ENCODE measurements around the gene LHFPL6.

The LHFPL6 gene

DNA sequence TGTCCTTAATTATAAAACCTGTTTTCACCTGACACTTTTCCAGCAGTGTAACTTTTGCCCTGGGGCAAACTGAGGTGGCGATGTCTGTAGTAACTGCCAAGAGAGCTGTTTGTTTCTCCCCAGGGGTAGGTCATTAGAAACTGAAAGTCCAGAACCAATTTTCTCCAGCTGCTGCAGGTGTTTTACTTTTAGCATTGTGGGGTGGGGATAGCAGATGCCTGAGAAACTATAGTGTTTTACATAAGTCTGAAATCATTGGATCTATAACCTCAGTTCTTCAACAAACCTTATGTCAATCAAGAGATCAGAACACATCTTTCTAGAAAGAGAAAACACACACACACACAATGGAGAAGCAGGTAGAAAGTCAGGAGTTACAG lies 92.7 kb downstream of the LHFPL6 start:
- no peak for DNase-seq (ENCODE audit: low read depth)

DNA sequence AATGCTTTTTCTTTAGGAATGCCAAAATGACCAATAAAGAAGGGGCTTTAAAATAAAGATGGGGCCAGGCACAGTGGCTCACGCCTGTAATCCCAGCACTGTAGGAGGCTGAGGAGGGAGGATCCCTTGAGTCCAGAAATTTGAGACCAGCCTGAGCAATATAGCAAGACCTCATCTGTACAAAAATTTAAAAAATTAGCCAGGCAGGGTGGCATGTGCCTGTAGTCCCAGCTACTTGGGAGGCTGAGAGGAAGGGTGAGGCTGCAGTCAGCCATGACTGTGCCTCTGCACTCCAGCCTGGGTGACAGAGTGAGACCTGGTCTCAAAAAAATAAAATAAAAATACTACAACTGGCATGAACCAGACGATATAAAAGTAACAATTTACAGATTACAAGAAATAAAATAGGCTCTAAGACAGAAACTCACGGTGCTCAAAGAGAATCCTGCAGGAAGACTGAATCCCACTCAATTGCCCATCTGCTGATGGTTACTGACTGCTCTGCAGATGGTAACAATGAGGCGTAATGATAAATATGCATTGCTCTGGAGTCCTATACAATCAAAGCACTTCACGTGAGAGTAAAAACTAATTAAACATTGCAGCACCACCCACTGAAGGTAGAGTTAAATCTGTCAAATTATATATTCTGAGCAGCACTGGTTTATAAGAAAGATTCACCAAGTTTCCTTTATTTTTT lies 93.2 kb downstream of the LHFPL6 start:
- DNase-seq (ENCODE audit: low read depth), result no peak

DNA sequence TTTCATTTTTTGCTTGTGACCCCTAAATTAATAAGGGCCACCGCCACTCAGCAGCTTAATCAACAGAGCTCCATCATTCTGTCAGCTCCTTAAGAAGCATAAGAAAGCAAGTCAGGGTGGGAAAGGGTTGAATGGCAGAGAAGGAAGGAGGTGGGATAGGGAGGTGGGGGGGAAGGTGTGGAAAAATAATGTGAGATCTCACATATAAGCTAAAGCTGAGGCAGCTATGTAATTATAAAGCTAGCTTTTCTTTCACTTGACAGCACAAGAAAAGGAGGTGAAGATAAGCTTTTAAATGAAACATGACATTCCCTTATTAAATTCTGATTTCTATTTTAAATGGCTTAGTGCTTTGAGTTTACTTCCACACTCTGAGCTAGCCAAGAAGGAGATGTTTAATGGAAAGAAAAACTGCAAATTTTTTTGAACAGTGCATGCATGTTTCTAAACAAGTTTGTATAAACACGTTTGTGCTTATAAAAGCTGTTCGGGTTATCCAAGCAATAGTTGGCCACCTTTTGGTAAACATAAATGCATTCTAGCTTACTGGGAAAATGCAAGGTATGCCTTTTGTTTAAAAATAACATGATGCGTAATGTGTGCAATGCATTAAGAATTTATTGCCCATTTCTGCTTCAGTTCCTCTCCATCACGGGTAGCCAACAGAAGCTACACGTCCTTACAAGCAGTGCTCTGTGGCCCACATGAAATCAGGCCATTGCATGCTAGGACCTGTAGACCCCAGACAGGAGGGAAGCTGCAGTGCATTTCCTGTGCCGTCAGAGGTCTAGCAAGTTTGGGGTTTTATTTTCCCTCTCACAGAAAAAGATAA lies 96.2 kb downstream of the LHFPL6 start:
- no peak for DNase-seq (ENCODE audit: low read depth)

DNA sequence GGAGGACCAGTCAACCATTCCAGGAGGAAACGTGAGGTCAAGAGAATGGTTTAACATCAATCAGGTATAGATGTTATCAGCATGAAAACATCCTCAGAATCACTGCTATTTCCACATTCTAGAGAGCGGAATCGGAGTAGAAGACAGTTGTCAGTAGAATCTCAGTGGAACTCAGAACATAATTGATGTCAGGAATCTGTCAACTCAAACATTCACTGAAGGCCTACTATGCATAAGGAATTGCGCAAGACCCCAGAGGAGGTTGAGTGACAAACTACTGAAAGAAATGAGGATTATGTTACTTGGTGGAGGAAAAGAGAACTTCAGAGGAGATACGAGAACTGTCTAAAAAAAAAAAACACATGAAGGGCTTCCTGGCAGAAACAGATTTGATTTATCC lies 97.8 kb downstream of the LHFPL6 start:
- no peak for DNase-seq (ENCODE audit: low read depth)

DNA sequence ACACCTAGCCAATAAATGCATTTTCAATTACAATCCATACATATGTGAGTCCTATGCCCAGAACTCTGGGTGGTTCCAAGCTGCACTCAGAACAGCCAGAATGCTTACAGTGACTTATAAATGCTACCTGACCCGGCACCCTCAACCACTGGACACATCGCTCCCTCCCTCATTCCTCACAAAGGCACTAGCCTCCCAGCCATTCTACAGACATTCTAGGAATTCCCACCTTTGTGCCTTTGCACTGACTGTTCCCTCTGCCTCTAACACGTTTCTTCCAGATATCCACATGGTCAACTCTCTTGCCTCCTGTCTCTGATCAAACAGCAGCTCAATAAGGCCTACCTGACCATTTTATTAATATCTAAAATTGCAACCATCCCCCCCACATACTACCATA lies 99.9 kb downstream of the LHFPL6 start:
- no peak for DNase-seq (ENCODE audit: low read depth)

DNA sequence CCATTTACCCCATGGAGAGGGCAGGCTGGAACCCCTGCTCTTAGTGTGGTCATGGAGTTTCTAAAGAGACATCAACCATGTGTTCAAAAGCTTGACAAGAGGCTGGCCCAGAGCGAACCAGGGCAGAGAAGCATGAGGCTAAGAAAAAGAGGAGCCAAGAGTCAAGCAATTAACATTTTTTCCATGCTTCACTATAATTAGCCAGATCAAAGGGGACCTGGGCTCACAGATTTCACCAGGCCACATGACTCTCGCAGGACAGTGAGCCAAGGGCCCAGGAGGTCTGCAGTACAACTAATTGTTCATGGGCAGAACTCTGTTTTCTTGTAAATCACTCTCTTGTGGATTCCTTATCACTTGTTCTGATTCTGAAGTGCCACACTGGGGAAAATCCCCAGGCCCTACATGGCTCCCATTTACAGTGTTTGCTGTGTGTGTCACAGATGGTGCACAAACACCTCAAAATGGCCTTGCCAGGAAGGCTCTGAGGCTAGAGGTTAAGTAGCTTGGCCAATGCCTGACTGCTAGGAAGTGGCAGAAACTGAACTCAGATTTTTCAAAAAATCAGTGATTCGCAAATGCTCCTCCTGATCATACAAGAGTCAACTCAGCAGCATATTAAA lies 101.2 kb downstream of the LHFPL6 start:
- no peak for DNase-seq (ENCODE audit: low read depth)

DNA sequence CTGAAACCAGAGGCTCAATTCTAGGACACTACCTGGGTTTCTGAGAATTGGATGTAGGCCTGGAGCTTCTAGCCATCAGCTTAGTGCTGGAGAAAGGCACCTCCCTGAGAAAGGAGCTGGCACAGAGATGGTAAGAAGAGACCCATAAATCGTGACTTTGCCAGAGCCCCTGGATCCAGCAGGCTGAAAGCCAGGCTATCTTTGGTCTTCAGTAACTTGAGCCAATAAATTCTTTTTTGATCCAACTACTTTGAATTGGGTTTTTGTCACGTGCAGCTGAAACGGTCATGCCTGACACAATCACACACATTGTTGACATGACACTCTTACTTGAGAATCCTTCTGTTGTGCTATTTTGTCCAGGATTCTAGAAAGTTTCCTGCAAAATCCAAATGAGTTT lies 103.4 kb downstream of the LHFPL6 start:
- DNase-seq (ENCODE audit: low read depth), result no peak

DNA sequence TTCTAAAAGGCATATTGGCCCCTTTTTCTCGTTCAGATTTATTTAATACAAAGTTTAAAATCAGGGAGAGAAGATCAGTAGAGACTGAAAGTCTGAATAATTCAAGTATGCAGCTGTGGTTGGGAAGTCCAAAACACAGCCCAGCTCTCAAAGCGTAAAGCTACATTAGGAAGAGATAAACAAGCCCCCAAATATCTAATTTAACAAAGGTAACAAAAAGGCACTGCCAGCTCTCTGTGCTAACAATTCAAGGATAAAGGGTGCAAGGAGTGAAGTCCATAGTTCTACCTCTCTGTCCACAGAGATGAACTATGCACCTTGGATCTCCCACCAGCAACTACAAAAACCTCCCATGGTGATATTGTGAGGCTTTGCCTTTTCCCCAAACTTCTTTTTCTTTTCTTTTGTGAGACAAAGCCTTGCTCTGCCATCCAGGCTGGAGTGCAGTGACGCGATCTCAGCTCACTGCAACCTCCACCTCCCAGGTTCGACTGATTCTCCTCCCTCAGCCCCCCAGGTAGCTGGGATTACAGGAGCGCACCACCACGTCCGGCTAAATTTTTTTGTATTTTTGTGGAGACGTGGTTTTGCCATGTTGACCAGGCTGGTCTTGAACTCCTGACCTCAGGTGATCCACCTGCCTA lies 104.4 kb downstream of the LHFPL6 start:
- DNase-seq (ENCODE audit: low read depth), result no peak

DNA sequence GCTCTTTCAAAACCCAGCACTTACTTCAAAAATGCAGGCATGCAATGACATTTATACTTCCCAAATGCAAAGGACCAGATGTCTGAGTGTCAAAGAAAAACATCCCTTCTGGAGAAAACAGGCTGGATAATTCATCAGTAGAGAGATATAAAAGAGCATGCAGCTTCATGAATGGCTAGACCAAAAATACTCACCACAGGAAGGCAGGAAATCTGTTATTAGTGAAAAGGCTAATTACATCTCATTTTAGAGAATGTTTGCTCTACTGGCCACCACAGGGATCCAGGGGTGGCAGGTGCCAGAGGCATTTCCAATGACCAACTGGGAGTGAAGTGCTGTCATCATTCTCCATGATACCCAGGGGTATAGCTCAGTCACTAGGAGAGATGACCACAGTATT lies 106.5 kb downstream of the LHFPL6 start:
- DNase-seq (ENCODE audit: low read depth), result no peak

DNA sequence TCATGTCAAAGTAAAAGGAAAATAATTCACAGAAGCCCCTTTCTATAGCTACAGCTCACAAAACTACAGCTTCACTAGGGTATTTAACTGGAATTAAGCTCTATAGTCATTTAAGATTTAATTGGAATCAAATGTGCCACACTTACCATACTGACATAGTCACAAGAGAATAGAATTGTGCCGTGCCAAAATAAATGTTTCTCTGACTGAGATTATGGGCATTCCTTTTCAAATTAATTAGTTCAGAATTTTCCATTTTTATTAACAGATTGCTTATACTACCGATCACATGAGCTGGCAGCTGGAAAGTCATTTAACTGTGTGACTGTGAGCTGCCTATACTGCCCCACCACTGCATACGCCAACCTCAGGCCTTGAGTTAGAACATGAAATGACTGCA lies 108.4 kb downstream of the LHFPL6 start:
- DNase-seq (ENCODE audit: low read depth), result no peak

DNA sequence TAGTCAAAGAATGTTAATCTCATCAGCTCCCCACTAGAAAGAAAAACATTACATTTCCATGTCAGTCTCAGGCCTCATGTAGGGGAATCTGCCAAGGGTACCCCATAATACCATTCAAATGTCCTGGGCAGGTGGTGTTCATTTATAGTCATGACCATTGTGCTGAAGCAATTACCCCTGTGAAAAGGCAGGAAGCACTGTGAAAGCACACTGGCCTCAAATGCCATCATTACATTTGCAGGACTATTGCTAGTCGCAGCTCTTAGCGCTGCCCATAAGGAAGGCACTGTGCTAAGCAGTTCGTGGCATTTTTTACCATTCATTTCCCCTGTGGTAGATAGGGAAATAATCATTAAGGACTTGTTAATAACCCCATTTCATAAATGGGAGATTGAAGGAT lies 109.0 kb downstream of the LHFPL6 start:
- no peak for DNase-seq (ENCODE audit: low read depth)

DNA sequence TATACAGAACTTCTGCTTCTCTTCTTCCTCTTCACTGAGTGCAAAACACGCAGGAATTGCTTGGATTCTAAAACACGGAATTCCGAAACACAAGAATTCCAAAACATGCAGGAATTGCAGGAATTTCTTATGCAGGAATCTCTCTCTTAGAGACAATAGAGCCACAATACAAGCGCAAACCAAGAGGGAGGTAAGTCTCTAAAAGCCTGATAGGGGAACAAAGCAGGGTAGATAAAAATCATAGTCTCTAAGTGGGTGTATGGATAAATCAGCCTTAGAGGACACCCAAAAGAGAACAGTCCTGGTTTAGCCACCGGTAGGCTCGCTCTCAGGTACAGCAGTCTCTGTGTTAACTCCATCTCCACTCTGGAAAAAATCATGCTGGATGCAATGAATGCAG lies 112.9 kb downstream of the LHFPL6 start:
- no peak for DNase-seq (ENCODE audit: low read depth)

DNA sequence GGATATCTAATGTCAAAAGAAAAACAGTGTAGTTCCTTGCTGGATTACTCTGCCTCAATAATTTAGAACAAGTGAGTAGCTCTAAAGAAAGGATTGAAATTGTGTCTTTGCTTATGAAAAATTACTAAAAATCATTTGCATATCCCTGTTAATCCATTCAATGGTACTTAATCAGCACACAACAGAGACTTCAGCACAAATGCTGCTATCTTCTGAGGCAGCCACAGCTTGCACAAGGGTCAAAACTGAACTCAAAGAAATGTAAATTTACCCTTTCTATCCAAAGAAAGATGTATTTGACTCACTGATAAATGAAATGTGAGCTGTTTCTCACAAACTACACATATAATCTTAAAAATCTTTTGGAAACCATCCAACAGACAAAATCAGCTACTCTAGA lies 116.2 kb downstream of the LHFPL6 start:
- DNase-seq (ENCODE audit: low read depth), result no peak

DNA sequence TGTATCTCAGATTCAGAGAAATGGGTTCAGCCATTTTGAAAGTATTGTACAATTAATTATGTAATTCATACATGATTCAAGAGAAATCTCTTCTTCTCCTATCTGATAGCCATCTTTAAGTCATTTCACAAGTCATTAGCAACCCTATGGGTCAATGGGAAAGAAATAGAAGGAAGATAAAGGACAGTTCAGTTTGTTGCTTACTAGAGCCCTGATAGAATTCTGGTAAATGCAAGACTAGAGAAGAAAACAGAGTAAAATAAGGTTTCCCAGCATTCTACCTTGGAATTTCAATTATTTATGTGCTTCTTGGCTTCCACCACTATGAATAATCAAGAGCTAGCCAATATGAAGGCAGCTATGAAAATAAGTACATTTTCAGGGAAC lies 117.7 kb downstream of the LHFPL6 start:
- DNase-seq (ENCODE audit: low read depth), result no peak

DNA sequence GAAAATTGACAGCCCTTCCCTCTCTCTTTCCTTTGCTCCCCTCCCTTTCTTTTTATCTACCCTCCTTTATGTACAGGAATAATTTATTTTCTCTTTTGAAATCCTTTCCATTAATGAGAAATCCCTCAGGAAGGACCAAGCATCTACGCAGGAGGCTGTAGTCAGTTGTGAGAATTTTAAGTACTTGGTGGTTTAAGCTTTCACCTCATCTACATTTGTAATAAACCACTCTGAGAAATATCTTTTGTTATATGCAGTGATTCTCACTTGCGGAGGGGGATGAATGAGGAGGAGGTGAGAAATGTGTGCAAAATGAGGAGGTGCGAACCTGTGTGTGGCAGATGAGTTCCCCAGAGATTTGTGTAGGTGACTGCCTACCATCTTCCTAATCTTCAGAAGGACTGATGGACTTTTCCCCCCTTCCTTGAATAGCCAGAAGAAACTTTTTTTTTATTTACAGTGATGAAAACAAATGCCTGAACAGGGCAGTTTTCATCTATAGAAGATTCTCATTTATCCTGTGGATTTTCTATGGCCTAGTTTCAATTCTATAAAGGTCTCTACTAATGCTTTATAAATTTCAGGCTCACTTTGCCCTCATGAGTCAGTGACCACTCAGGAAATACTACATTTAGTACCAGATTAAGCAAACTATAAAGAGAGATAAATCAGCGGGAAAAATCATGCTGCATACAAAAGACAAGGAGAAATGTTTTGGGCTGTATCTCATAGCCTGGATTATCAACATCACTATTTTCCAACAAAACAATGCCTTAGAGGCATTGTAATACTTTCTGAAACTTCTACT lies 118.3 kb downstream of the LHFPL6 start:
- DNase-seq (ENCODE audit: low read depth), result no peak

DNA sequence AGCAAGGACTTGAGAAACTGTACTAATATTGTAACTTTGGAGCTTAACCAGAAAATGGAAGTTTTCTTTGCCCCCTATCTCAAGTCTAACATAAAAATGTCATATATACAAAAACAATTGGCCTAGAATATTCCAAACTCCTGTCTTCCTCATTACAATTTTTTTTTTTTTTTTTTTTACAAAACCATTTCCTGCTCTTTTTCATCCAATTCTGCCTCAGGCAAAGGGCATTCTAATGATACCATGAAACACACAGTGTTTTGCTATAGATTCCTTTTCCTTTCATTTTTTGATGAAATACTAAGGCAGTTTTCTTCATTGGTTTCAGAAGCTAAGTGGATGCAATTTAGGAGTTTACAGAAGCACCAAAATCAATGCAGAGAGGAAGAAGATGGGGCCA lies 119.7 kb downstream of the LHFPL6 start:
- DNase-seq (ENCODE audit: low read depth), result no peak

DNA sequence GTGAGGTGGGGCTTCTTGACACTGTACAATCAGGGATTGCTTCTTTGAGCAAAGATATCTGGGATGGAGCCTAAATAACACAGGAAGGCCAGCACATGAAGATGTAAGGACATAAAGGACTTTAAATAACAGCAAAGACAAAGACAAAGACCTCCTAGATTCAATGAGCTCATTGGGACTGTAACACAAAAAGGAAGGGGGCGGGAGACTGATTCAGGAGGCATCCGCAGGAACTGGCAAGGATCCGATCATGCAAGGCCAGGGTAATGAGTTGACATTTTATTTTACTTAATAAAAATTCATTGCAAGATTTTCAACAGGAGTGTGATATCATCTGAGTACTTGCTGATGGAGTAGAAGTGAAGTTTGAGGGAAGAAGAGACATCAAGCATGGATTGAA lies 121.5 kb downstream of the LHFPL6 start:
- DNase-seq (ENCODE audit: low read depth), result no peak

DNA sequence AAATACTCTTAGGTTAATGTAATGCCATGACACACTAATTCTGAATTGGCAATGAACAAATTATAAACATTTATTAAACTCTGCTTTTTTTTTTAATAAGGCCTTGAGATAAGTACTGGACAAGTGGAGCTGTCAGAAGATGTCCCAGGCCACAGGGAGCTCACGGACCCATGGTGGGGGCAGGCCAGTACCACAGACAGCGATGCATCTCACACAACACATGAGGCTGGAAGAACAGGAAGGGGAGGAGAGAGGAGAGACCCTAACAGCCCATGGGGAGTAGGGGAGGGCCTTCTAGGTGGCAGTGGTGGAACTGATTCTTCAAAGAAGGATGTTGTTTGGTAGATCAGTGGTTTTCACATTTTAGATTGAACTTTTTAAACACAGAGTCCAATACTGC lies 128.4 kb downstream of the LHFPL6 start:
- no peak for DNase-seq (ENCODE audit: low read depth)

DNA sequence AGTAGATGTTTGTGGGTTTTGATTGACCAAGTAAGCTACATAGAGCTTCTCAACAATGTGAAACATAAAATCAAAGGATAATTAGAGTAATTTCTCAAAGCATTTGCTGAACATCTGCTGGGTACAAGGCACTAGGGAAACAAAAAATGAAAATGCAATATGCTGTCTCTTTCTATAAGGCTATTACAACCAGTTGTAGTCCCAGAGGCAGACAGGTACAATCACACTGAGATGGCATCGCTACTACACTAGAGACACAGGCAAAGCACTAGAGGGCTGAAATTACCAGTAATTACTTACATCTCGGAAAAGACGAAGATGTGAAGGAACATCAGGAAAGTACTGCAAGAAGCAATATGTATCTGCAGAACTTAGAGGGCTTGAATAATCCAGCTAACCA lies 133.3 kb downstream of the LHFPL6 start:
- DNase-seq (ENCODE audit: low read depth), result no peak

DNA sequence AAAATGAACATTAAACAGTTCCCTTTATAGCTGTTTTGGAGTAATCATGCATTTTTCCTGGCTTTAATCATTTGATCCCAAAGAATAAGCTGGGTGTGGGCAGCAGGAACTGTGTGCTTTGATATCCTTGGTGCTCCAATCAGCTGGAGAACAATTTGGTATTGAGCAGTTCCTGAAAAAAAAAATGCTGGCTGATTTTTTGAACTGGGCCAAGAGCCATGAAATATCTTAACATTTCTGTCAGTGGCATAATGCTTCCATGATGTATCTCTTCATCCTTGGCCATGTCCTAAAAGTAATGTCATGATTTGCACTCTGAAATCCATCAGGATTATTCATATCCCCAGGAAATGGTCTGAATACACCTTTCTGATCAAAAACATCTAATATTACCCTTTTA lies 134.7 kb downstream of the LHFPL6 start:
- no peak for DNase-seq (ENCODE audit: low read depth)

DNA sequence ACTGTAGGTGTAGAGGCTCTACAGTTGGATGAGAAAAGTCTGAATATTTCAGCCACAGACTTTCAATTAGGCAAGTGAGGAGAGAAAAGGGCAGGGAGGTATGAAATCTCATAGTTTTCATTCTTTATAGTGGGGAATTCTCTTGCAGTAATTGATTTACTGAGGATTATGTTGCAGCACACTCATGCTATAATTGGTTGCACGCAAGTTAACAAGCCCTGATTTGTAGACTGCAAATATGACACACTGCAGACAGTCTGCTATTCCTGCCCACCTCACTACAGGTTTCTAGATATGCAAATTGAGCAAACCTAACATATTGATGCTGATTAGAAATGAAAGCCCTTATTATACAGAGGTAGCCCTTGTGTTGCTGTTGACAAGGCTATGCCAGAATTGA lies 139.4 kb downstream of the LHFPL6 start:
- no peak for DNase-seq (ENCODE audit: low read depth)

DNA sequence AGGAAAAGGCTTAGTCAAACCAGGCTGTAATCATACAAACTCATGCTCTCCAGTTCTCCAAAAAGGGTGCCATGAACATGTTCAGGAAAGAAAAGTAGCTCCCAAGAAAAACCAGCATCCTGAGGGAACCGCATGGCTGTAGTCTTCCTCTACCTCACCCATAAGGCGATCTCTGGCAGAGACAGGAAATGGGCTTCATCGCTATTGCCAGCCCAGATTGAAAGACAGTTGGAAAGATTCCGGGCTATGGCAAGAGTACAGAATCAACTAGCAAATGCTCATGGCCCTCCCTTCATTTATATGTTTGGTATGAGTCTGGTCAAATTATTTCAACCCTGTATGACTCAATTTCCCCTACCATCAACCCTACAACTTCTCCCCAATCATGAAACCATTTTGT lies 140.1 kb downstream of the LHFPL6 start:
- DNase-seq (ENCODE audit: low read depth), result no peak
